ENCODE results near the gene DEFB121.

- no peak for TF ChIP-seq EZH2 (IDR thresholded peaks at IDR 0.05)
- no peak for TF ChIP-seq FOXP2 (optimal IDR thresholded peaks at IDR 0.05; ENCODE audit: control extremely low read depth, extremely low read length, insufficient read depth)
Observed at GRCh38 chr20:31452575-31452974, 46.6 kb upstream of the DEFB121 start.

Data from SK-N-MC (cell line).